HEK293 (cell line): ENCODE data around the gene PPDPF.
A peak's percentile ranks its signal among the peaks of the same experiment; 100 is the strongest.

Experiments used
- CTCF ChIA-PET: fragments of 350-600 bp; formaldehyde crosslinking; extraction: SDS; loops from one replicate; lab custom pipeline; 2021; ENCODE audit warnings: antibody characterized with exemption; lab: Yijun Ruan, JAX
- POLR2A ChIA-PET: fragments of 300-600 bp; formaldehyde crosslinking; extraction: SDS; loops from one replicate; lab custom pipeline; 2020; ENCODE audit warnings: antibody characterized with exemption, inconsistent platforms; lab: Yijun Ruan, JAX
- H3K27ac ChIP-seq: fragments of 200-500 bp; sonication (Bioruptor generic); 2 replicates; pipeline ENCODE4 v1.5.1; 2014; ENCODE audit warnings: low read depth, low read length, control low read depth, inconsistent platforms; ENCODE audit errors: extremely low read depth
- H3K36me3 ChIP-seq, 2 experiments: fragments of 200-500 bp in 1 of 2; sonication (Bioruptor generic) in 1 of 2; 1 replicate in 1 of 2; 2 replicates in 1 of 2; pipeline ENCODE4 v1.5.1; 2014 to 2017; ENCODE audit warnings: inconsistent platforms in 2 of 2, low read length in 2 of 2; ENCODE audit not compliant: control insufficient read depth in 2 of 2, insufficient read depth in 1 of 2
- H3K4me1 ChIP-seq: fragments of 200-500 bp; sonication (Bioruptor generic); 2 replicates; pipeline ENCODE4 v1.5.1; 2014; ENCODE audit warnings: mild to moderate bottlenecking, low read length, inconsistent platforms; ENCODE audit not compliant: control insufficient read depth, insufficient read depth
- H3K4me3 ChIP-seq: 2 replicates; pipeline ENCODE4 v1.5.1; 2011; ENCODE audit warnings: low read depth, mild to moderate bottlenecking, control low read depth, low read length, moderate library complexity
- H3K9me3 ChIP-seq: fragments of 200-500 bp; sonication (Bioruptor generic); 2 replicates; pipeline ENCODE4 v1.5.1; 2014; ENCODE audit warnings: low read depth, low read length, inconsistent platforms; ENCODE audit not compliant: control insufficient read depth, insufficient read depth
- GLIS1 ChIP-seq: fragments of 450-650 bp; formaldehyde crosslinking; IDR thresholded peaks from 2 replicates; pipeline ENCODE4 v1.5.1; 2016; ENCODE audit warnings: missing biosample characterization, missing genetic modification characterization
- GLIS2 ChIP-seq: fragments of 450-650 bp; formaldehyde crosslinking; IDR thresholded peaks from 2 replicates; pipeline ENCODE4 v1.5.1; 2016; ENCODE audit warnings: missing biosample characterization, missing genetic modification characterization
- HIC1 ChIP-seq: fragments of 450-650 bp; formaldehyde crosslinking; IDR thresholded peaks from 2 replicates; pipeline ENCODE4 v1.5.1; 2016; ENCODE audit warnings: missing biosample characterization, missing genetic modification characterization
- KLF10 ChIP-seq: fragments of 450-650 bp; IDR thresholded peaks from 2 replicates; pipeline ENCODE4 v1.5.1; 2018; ENCODE audit warnings: missing biosample characterization, mild to moderate bottlenecking, missing genetic modification characterization
- ZBTB1 ChIP-seq: fragments of 450-650 bp; formaldehyde crosslinking; IDR thresholded peaks from 2 replicates; pipeline ENCODE4 v1.5.1; 2016; ENCODE audit warnings: missing biosample characterization, missing genetic modification characterization
- ZBTB11 ChIP-seq: fragments of 450-650 bp; formaldehyde crosslinking; conservative IDR thresholded peaks from 2 replicates; pipeline ENCODE4 v1.5.1; 2016; ENCODE audit warnings: low read depth, missing biosample characterization, missing genetic modification characterization
- ZBTB21 ChIP-seq: fragments of 450-650 bp; formaldehyde crosslinking; IDR thresholded peaks from 2 replicates; pipeline ENCODE4 v1.5.1; 2017; ENCODE audit warnings: missing biosample characterization, missing genetic modification characterization
- ZFP37 ChIP-seq: fragments of 450-650 bp; formaldehyde crosslinking; IDR thresholded peaks from 2 replicates; pipeline ENCODE4 v1.5.1; 2016; ENCODE audit warnings: missing biosample characterization, missing genetic modification characterization
- ZIC2 ChIP-seq: fragments of 450-650 bp; formaldehyde crosslinking; IDR thresholded peaks from 2 replicates; pipeline ENCODE4 v1.5.1; 2016; ENCODE audit warnings: missing biosample characterization, missing genetic modification characterization
- ZNF26 ChIP-seq: fragments of 450-650 bp; formaldehyde crosslinking; IDR thresholded peaks from 2 replicates; pipeline ENCODE4 v1.5.1; 2016; ENCODE audit warnings: missing biosample characterization, missing genetic modification characterization
- ZNF391 ChIP-seq: fragments of 450-650 bp; formaldehyde crosslinking; IDR thresholded peaks from 2 replicates; pipeline ENCODE4 v1.5.1; 2016; ENCODE audit warnings: low read depth, missing biosample characterization, missing genetic modification characterization, borderline replicate concordance
- ZNF654 ChIP-seq: fragments of 450-650 bp; formaldehyde crosslinking; IDR thresholded peaks from 2 replicates; pipeline ENCODE4 v1.5.1; 2016; ENCODE audit warnings: low read depth, missing biosample characterization, missing genetic modification characterization

PPDPF gene

DNA sequence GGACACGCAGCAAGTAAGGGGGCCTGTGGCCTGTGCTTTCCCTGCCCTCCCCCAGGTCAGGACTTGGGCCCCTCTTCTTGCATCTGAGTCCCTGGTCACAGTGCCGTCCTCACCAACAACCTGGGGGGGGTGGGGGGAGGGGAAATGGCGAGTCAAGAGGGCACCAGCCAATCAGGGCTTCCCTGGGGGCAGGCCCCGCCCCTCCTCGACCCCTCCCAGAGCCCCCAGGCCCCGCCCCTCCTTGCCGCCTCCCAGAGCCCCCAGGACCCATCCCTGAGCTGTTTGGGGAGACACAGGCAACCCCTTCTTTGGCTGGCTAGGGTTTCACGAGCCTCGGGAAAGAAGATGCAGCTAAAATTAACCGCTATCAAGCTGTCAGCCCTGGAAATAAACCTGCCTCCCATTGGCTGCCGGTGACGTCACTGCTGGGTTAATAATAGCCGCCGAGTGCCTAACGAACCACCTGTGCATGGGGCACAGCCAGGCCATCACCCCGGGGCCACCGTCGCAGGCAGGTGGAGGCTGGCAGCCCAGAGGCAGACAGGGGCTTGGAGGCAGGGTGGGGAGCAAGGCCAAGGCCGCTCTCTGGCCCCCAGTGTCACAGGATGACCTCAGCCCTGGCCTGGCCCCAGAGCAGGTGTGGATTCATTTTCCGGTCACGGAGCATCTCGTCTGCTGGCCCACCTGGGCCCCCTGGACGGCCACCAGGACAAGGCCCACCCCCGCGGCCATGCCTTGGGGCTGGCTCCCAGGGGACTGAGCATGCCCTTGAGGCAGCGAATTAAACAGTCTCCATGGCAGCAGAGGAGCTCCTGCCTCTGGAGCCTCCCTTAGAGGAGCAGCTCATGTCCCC lies 18.5 kb upstream of the PPDPF start (continued):
- TF ChIP-seq ZBTB1 (no peak), HIC1 (tag by site-specific recombination) (peak; percentile 82), ZBTB11 (no peak)

DNA sequence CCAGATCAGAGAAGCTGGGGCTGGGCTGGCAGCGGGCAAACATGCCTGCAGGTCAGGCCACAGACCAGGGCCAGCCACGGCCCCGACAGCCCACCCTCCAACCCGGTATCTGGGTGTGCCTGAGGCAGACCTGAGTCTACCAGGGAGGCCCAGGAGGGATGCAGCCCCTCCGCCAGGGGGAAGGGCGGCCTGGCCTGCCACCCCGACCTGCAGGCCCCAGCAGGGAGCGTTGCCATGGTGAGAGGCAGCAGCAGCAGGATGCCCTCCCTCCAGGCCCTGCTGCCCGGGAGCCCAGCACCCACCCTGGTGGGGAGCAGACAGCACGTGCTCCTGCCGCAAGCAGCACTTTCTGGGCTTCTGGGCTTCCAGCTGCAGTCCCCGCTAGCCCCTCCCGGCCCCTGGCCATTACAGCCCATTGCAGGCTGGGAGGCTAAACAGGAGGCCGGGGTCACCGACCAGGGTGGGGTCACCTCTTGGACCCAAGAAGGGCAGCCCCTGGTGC lies 17.8 kb upstream of the PPDPF start:
- Histone ChIP-seq H3K27ac (no peak overlapping the region), H3K36me3 (no peaks in the 10 kb centered on the region), H3K9me3 (no peaks in the 10 kb centered on the region), H3K4me3 (no peak overlapping the region), H3K4me1 (no peaks in the 10 kb centered on the region)
- TF ChIP-seq ZBTB21 (no peak), GLIS1 (tag by site-specific recombination) (peak; percentile 24; the same call in 1 of the 2 replicates), ZIC2 (tag by site-specific recombination) (peak; percentile 87)
- POLR2A ChIA-PET, result interaction anchor here (0.7 to 0.8 kb wide), 2 partner anchors 21 to 149 kb away, joined by 3 to 4 read pairs; no protein-coding TSS in a partner anchor
- CTCF ChIA-PET, result interaction anchor here (0.6 to 0.7 kb wide), 2 partner anchors 279 to 288 kb away, joined by 3 to 4 read pairs; no protein-coding TSS in a partner anchor

GRCh38 chr20:63503524-63503923 lies 17.0 kb upstream of the PPDPF start:
- no peaks in the 10 kb centered on the region for H3K4me1 ChIP-seq
- TF ChIP-seq GLIS1 (tag by site-specific recombination) (peak; percentile 94), ZIC2 (tag by site-specific recombination) (peak; percentile 14; the same call in 1 of the 2 replicates), GLIS2 (tag by site-specific recombination) (peak; percentile 32; the same call in 1 of the 2 replicates), ZNF654 (no peak), ZNF391 (tag by site-specific recombination) (no peak), KLF10 (tag by site-specific recombination) (no peak), ZFP37 (no peak)
- POLR2A ChIA-PET, result interaction anchor here (1.5 kb wide), 1 partner anchor 17 kb away, joined by 6 read pairs; the partner anchor contains the start of gene PPDPF
- CTCF ChIA-PET, result interaction anchor here (0.7 kb wide), 1 partner anchor 287 kb away, joined by 4 read pairs; no protein-coding TSS in a partner anchor
- H3K9me3 ChIP-seq, result no peaks in the 10 kb centered on the region
- no peak overlapping the region for H3K4me3 ChIP-seq
- no peaks in the 10 kb centered on the region for H3K36me3 ChIP-seq
- no peak overlapping the region for H3K27ac ChIP-seq

- ChIA-PET POLR2A (interaction anchor here (1.5 kb wide), 1 partner anchor 16 kb away, joined by 6 read pairs; the partner anchor contains the start of gene PPDPF), CTCF (no interaction called here)
- Histone ChIP-seq H3K36me3 (no peaks in the 10 kb centered on the region), H3K4me1 (no peaks in the 10 kb centered on the region), H3K4me3 (no peak overlapping the region), H3K27ac (no peak overlapping the region), H3K9me3 (no peaks in the 10 kb centered on the region)
- no peak for TF ChIP-seq HIC1 (tag by site-specific recombination)
- peak; percentile 99 for TF ChIP-seq ZNF26 (tag by site-specific recombination)
These were observed 15.9 kb upstream of the PPDPF start for GRCh38 chr20:63504642-63505041.
